ENCODE data around the gene PSKH1. TPM values are rescaled to one million over a fixed set of nuclear protein-coding genes. Genes with fewer than 3 reads are reported as not detected.

The PSKH1 gene
- total and polyA plus RNA-seq, 2 experiments from 2014 or later, result 11.5 to 23.6 TPM

- 97 to 98% methylated on average over 3 of the region's 3 CpGs for WGBS, 2 experiments (ENCODE audit: low coverage in 1 of 2, low lambda C conversion rate in 2 of 2, missing lambda C conversion rate in 2 of 2)
- H4K20me1 ChIP-seq (ENCODE audit: insufficient read depth), result peaks cover 15% of the 10 kb centered on the region; the same call in 1 of the 2 replicates
These were observed 39.4 kb upstream of the PSKH1 start for GRCh38 chr16:67853670-67854069.

GRCh38 chr16:67855789-67856188 lies 37.3 kb upstream of the PSKH1 start:
- Histone ChIP-seq H3K79me2 (ENCODE audit: insufficient read depth) (peaks cover 96% of the 10 kb centered on the region), H2AFZ (no peak overlapping the region), H4K20me1 (ENCODE audit: insufficient read depth) (peaks cover 13% of the 10 kb centered on the region; the same call in 1 of the 2 replicates), H3K27me3 (replicated peaks; ENCODE audit: insufficient read depth) (no peaks in the 10 kb centered on the region), H3K9me3 (ENCODE audit: low read depth) (no peaks in the 10 kb centered on the region), H3F3A (ENCODE audit: insufficient read depth) (peaks cover 34% of the 10 kb centered on the region), H3K4me3 (no peak overlapping the region), H3K27ac (no peak overlapping the region), H3K9ac (no peak overlapping the region), H3K4me2 (ENCODE audit: unreplicated experiment) (no peak overlapping the region), H3K9me2 (ENCODE audit: insufficient read depth) (no peaks in the 10 kb centered on the region), H3K4me1 (ENCODE audit: insufficient read depth) (peaks cover 26% of the 10 kb centered on the region), H3K36me3 (ENCODE audit: low read depth) (peaks cover 4% of the 10 kb centered on the region; the same call in 1 of the 2 replicates)
- DNase-seq, result no peak
- in situ Hi-C loops (cut with MboI), result no loop called here
- 82 to 86% methylated on average over 9 to 10 of the region's 10 CpGs for WGBS, 2 experiments (ENCODE audit: low coverage in 1 of 2, low lambda C conversion rate in 2 of 2, missing lambda C conversion rate in 2 of 2)
- TF ChIP-seq EZH2phosphoT487 (IDR thresholded peaks at IDR 0.05; ENCODE audit: insufficient read depth, low read depth), result no peak
- no peak for TF ChIP-seq EZH2 (IDR thresholded peaks at IDR 0.05; ENCODE audit: insufficient read depth, poor library complexity, severe bottlenecking)

More at GRCh38 chr16:67853670-67854069, 39.4 kb upstream of the PSKH1 start:
- Histone ChIP-seq H3K4me1 (ENCODE audit: insufficient read depth) (peaks cover 16% of the 10 kb centered on the region), H3K9me3 (ENCODE audit: low read depth) (no peaks in the 10 kb centered on the region), H3K27ac (no peak overlapping the region), H3K9me2 (ENCODE audit: insufficient read depth) (no peaks in the 10 kb centered on the region), H3F3A (ENCODE audit: insufficient read depth) (peaks cover 24% of the 10 kb centered on the region), H3K4me3 (no peak overlapping the region), H3K79me2 (ENCODE audit: insufficient read depth) (peaks cover 96% of the 10 kb centered on the region), H2AFZ (no peak overlapping the region), H3K36me3 (ENCODE audit: low read depth) (no peaks in the 10 kb centered on the region), H3K27me3 (replicated peaks; ENCODE audit: insufficient read depth) (no peaks in the 10 kb centered on the region), H3K4me2 (ENCODE audit: unreplicated experiment) (no peak overlapping the region), H3K9ac (no peak overlapping the region)
- DNase-seq, result no peak
- TF ChIP-seq EZH2 (IDR thresholded peaks at IDR 0.05; ENCODE audit: insufficient read depth, poor library complexity, severe bottlenecking) (no peak), EZH2phosphoT487 (IDR thresholded peaks at IDR 0.05; ENCODE audit: insufficient read depth, low read depth) (no peak)
- in situ Hi-C loops (cut with MboI), result no loop called here

- no peaks in the 10 kb centered on the region for H3K27me3 ChIP-seq (replicated peaks; ENCODE audit: insufficient read depth)
- peaks cover 4% of the 10 kb centered on the region; the same call in 1 of the 2 replicates for H3K36me3 ChIP-seq (ENCODE audit: low read depth)
- TF ChIP-seq EZH2phosphoT487 (IDR thresholded peaks at IDR 0.05; ENCODE audit: insufficient read depth, low read depth) (no peak), EZH2 (IDR thresholded peaks at IDR 0.05; ENCODE audit: insufficient read depth, poor library complexity, severe bottlenecking) (no peak)
- in situ Hi-C loops (cut with MboI), result no loop called here
- H2AFZ ChIP-seq, result no peak overlapping the region
- peak overlapping the region; percentile 68 for H3K9ac ChIP-seq
- H3K9me3 ChIP-seq (ENCODE audit: low read depth), result no peaks in the 10 kb centered on the region
- peak overlapping the region; percentile 100 for H3K27ac ChIP-seq
- H4K20me1 ChIP-seq (ENCODE audit: insufficient read depth), result peaks cover 11% of the 10 kb centered on the region; the same call in 1 of the 2 replicates
- peak overlapping the region; percentile 48 for H3K4me2 ChIP-seq (ENCODE audit: unreplicated experiment)
- H3K4me1 ChIP-seq (ENCODE audit: insufficient read depth), result peaks cover 38% of the 10 kb centered on the region
- DNase-seq, result no peak
- H3K79me2 ChIP-seq (ENCODE audit: insufficient read depth), result peaks cover 96% of the 10 kb centered on the region
- H3K9me2 ChIP-seq (ENCODE audit: insufficient read depth), result no peaks in the 10 kb centered on the region
- H3K4me3 ChIP-seq, result peak overlapping the region; percentile 24; the same call in 1 of the 2 replicates
- H3F3A ChIP-seq (ENCODE audit: insufficient read depth), result peaks cover 46% of the 10 kb centered on the region
- WGBS, 2 experiments (ENCODE audit: low coverage in 1 of 2, low lambda C conversion rate in 2 of 2, missing lambda C conversion rate in 2 of 2), result 83 to 89% methylated on average over 5 of the region's 5 CpGs
These were observed 36.0 kb upstream of the PSKH1 start for GRCh38 chr16:67856927-67857546.

- Histone ChIP-seq H3K4me2 (ENCODE audit: unreplicated experiment) (peak overlapping the region; percentile 78), H3K9me3 (ENCODE audit: low read depth) (no peaks in the 10 kb centered on the region), H3K4me1 (ENCODE audit: insufficient read depth) (peaks cover 44% of the 10 kb centered on the region), H2AFZ (no peak overlapping the region), H3K79me2 (ENCODE audit: insufficient read depth) (peaks cover 96% of the 10 kb centered on the region), H3K9me2 (ENCODE audit: insufficient read depth) (no peaks in the 10 kb centered on the region), H3K4me3 (peak overlapping the region; percentile 46), H3K36me3 (ENCODE audit: low read depth) (peaks cover 4% of the 10 kb centered on the region; the same call in 1 of the 2 replicates), H3F3A (ENCODE audit: insufficient read depth) (peaks cover 52% of the 10 kb centered on the region), H3K27ac (peak overlapping the region; percentile 100), H4K20me1 (ENCODE audit: insufficient read depth) (peaks cover 16% of the 10 kb centered on the region; the same call in 1 of the 2 replicates), H3K27me3 (replicated peaks; ENCODE audit: insufficient read depth) (no peaks in the 10 kb centered on the region), H3K9ac (peak overlapping the region; percentile 96)
- in situ Hi-C loops (cut with MboI), result no loop called here
- 0 to 1% methylated on average over 3 of the region's 3 CpGs for WGBS, 2 experiments (ENCODE audit: low coverage in 1 of 2, low lambda C conversion rate in 2 of 2, missing lambda C conversion rate in 2 of 2)
- DNase-seq, result peak; percentile 99
- no peak for TF ChIP-seq EZH2 (IDR thresholded peaks at IDR 0.05; ENCODE audit: insufficient read depth, poor library complexity, severe bottlenecking)
- TF ChIP-seq EZH2phosphoT487 (IDR thresholded peaks at IDR 0.05; ENCODE audit: insufficient read depth, low read depth), result no peak
These were observed 35.4 kb upstream of the PSKH1 start for GRCh38 chr16:67857547-67858233.
